COLO829 (cell line): ENCODE measurements around the gene LRRC4C.
A peak's percentile ranks its signal among the peaks of the same experiment; 100 is the strongest.

Source experiments
- DNase-seq: peaks from one replicate; pipeline ENCODE4 v3.0.0; 2012; ENCODE audit warnings: low spot score

LRRC4C gene

GRCh38 chr11:41459465-41460401 is at the start of gene LRRC4C:
LRRC4C (minus strand) TSS chr11:41459652.
- DNase-seq: no peak

GRCh38 chr11:41508121-41508520 is 48.7 kb upstream of the LRRC4C start:
- no peak for DNase-seq

- DNase-seq: no peak
Measured at GRCh38 chr11:41499429-41499828, 40.0 kb upstream of the LRRC4C start.

- no peak for DNase-seq
Measured at GRCh38 chr11:41498726-41499125, 39.3 kb upstream of the LRRC4C start.

GRCh38 chr11:41497974-41498373 is 38.5 kb upstream of the LRRC4C start:
- no peak for DNase-seq

GRCh38 chr11:41494716-41495115 is 35.3 kb upstream of the LRRC4C start:
- DNase-seq: no peak

GRCh38 chr11:41486424-41486823 is 27.0 kb upstream of the LRRC4C start:
- DNase-seq: peak; percentile 1

GRCh38 chr11:41483956-41484355 is 24.5 kb upstream of the LRRC4C start:
- DNase-seq: no peak

- DNase-seq: no peak
Measured at GRCh38 chr11:41479179-41479578, 19.7 kb upstream of the LRRC4C start.

GRCh38 chr11:41461057-41461681 is 1.7 kb upstream of the LRRC4C start:
- peak; percentile 3 for DNase-seq

- DNase-seq: no peak
Measured at GRCh38 chr11:41458641-41459040, 811 bp downstream of the LRRC4C start.

- no peak for DNase-seq
Measured at GRCh38 chr11:41458154-41458553, 1.3 kb downstream of the LRRC4C start.

- DNase-seq: no peak
Measured at GRCh38 chr11:41457216-41458014, 2.0 kb downstream of the LRRC4C start.

- no peak for DNase-seq
Measured at GRCh38 chr11:41456269-41456668, 3.2 kb downstream of the LRRC4C start.

GRCh38 chr11:41451011-41451410 is 8.4 kb downstream of the LRRC4C start:
- no peak for DNase-seq

- no peak for DNase-seq
Measured at GRCh38 chr11:41449483-41450050, 9.9 kb downstream of the LRRC4C start.

- no peak for DNase-seq
Measured at GRCh38 chr11:41446566-41446965, 12.9 kb downstream of the LRRC4C start.

- no peak for DNase-seq
Measured at GRCh38 chr11:41446107-41446506, 13.3 kb downstream of the LRRC4C start.

GRCh38 chr11:41437006-41437490 is 22.4 kb downstream of the LRRC4C start:
- DNase-seq: no peak

GRCh38 chr11:41435531-41435930 is 23.9 kb downstream of the LRRC4C start:
- DNase-seq: no peak

- DNase-seq: peak; percentile 4
Measured at GRCh38 chr11:41431784-41432183, 27.7 kb downstream of the LRRC4C start.

GRCh38 chr11:41419901-41420300 is 39.6 kb downstream of the LRRC4C start:
- no peak for DNase-seq
